Measurements from ENCODE around the gene ABCG1.

Gene ABCG1

GRCh38 chr21:42277593-42277992 is 58.7 kb downstream of the ABCG1 start:
- Histone ChIP-seq H3K27me3 (ENCODE audit: control insufficient read depth in 1 of 2, insufficient read depth in 2 of 2, low read length in 2 of 2) (no peaks in the 10 kb centered on the region), H3K27ac (ENCODE audit: low read length) (no peak overlapping the region), H3K36me3 (ENCODE audit: control insufficient read depth in 2 of 2, insufficient read depth in 2 of 2, low read length in 2 of 2) (peaks cover 7 to 9% of the 10 kb centered on the region in 2 donors), H3K4me3 (ENCODE audit: low read length in 2 of 2) (no peak overlapping the region), H3K4me1 (ENCODE audit: control insufficient read depth, insufficient read depth, low read length) (no peaks in the 10 kb centered on the region), H3K9ac (ENCODE audit: low read length in 2 of 2) (no peak overlapping the region), H3K9me3 (ENCODE audit: control insufficient read depth in 2 of 2, low read length in 2 of 2) (no peaks in the 10 kb centered on the region)

- Histone ChIP-seq H3K9ac (ENCODE audit: low read length in 2 of 2) (no peak overlapping the region), H3K36me3 (ENCODE audit: control insufficient read depth in 2 of 2, insufficient read depth in 2 of 2, low read length in 2 of 2) (peaks cover 7 to 9% of the 10 kb centered on the region in 2 donors), H3K27me3 (ENCODE audit: control insufficient read depth in 1 of 2, insufficient read depth in 2 of 2, low read length in 2 of 2) (no peaks in the 10 kb centered on the region), H3K27ac (ENCODE audit: low read length) (no peak overlapping the region), H3K4me3 (ENCODE audit: low read length in 2 of 2) (no peak overlapping the region), H3K9me3 (ENCODE audit: control insufficient read depth in 2 of 2, low read length in 2 of 2) (no peaks in the 10 kb centered on the region), H3K4me1 (ENCODE audit: control insufficient read depth, insufficient read depth, low read length) (no peaks in the 10 kb centered on the region)
Measured at GRCh38 chr21:42278451-42279149, 59.7 kb downstream of the ABCG1 start.

GRCh38 chr21:42279341-42279871 is 60.5 kb downstream of the ABCG1 start:
- Histone ChIP-seq H3K9ac (ENCODE audit: low read length in 2 of 2) (no peak overlapping the region), H3K27ac (ENCODE audit: low read length) (no peak overlapping the region), H3K36me3 (ENCODE audit: control insufficient read depth in 2 of 2, insufficient read depth in 2 of 2, low read length in 2 of 2) (peaks cover 7 to 9% of the 10 kb centered on the region in 2 donors), H3K9me3 (ENCODE audit: control insufficient read depth in 2 of 2, low read length in 2 of 2) (no peaks in the 10 kb centered on the region), H3K4me1 (ENCODE audit: control insufficient read depth, insufficient read depth, low read length) (no peaks in the 10 kb centered on the region), H3K4me3 (ENCODE audit: low read length in 2 of 2) (no peak overlapping the region), H3K27me3 (ENCODE audit: control insufficient read depth in 1 of 2, insufficient read depth in 2 of 2, low read length in 2 of 2) (no peaks in the 10 kb centered on the region)

GRCh38 chr21:42279888-42280287 is 60.9 kb downstream of the ABCG1 start:
- Histone ChIP-seq H3K4me3 (ENCODE audit: low read length in 2 of 2) (no peak overlapping the region), H3K36me3 (ENCODE audit: control insufficient read depth in 2 of 2, insufficient read depth in 2 of 2, low read length in 2 of 2) (peaks cover 9 to 10% of the 10 kb centered on the region in 2 donors), H3K27me3 (ENCODE audit: control insufficient read depth in 1 of 2, insufficient read depth in 2 of 2, low read length in 2 of 2) (no peaks in the 10 kb centered on the region), H3K27ac (ENCODE audit: low read length) (no peak overlapping the region), H3K9me3 (ENCODE audit: control insufficient read depth in 2 of 2, low read length in 2 of 2) (no peaks in the 10 kb centered on the region), H3K9ac (ENCODE audit: low read length in 2 of 2) (no peak overlapping the region), H3K4me1 (ENCODE audit: control insufficient read depth, insufficient read depth, low read length) (no peaks in the 10 kb centered on the region)

DNA sequence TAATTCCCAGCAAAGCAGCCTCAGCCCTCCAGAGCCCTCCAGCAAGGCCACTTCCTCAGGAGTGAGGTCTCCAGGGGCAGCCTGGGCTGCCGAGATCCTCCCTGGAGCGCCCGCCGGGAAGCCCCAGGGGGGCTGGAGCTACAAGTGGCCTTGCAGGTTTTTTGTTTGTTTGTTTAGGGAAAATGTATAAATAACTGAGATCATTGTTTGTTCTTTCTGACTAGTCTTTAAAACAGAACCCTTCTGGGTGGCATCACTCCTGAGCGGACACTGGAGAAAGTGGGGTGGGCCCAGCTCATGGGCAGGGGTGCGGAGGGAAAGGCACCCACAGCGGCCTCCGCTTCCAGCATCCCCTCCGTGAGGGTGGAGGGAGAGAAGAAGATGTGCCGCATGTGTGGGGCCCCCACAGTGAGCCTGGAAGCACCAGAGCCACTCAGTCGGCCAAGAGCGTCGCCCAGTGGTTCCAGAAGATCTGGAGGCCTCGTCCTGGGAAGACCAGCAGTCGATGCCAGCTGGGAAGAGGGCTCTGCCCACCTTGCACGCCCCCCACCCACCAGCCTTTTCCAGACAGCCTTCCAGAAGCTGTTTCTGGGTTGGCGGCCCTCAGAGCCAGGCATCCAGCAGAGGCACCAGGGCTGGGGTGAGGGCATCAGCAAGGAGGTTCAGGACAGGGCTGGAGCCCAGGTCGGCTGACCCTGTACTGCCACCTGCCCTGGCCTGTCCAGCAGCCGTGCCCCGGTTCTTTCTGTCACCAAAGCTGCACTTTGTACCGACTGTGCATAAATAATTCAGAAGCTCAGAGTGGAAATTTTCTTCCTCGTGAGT is 61.6 kb downstream of the ABCG1 start:
- no peak overlapping the region for H3K4me3 ChIP-seq (ENCODE audit: low read length in 2 of 2)
- no peak overlapping the region for H3K9ac ChIP-seq (ENCODE audit: low read length in 2 of 2)
- no peaks in the 10 kb centered on the region for H3K4me1 ChIP-seq (ENCODE audit: control insufficient read depth, insufficient read depth, low read length)
- H3K27ac ChIP-seq (ENCODE audit: low read length): no peak overlapping the region
- no peaks in the 10 kb centered on the region for H3K27me3 ChIP-seq (ENCODE audit: control insufficient read depth in 1 of 2, insufficient read depth in 2 of 2, low read length in 2 of 2)
- no peaks in the 10 kb centered on the region for H3K9me3 ChIP-seq (ENCODE audit: control insufficient read depth in 2 of 2, low read length in 2 of 2)
- peaks cover 7 to 10% of the 10 kb centered on the region in 2 donors for H3K36me3 ChIP-seq (ENCODE audit: control insufficient read depth in 2 of 2, insufficient read depth in 2 of 2, low read length in 2 of 2)

DNA sequence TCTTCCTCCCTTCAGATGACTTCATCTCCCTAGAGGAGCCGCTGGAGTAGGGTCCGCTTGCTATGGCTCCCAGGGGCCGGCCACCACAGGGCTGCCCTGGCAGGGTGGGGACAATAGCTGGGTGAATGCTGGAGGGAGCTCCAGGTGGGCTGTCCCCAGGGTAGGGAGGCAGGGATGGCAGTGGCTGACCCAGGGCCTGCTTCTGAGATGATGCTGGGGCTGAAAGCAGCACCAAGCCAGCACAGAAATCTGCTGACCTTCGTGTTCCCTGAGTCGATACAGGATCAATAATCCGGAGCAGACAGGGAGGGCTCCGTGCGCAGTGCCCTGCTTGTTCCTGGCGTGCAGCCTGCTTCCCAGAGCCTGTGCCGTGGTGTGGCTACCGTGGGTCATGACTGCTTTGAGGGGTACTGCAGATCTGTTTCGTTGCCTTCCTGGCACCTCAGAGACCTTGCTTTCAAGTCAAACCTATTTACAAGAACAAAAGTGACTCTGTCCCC is 62.3 kb downstream of the ABCG1 start:
- Histone ChIP-seq H3K4me1 (ENCODE audit: control insufficient read depth, insufficient read depth, low read length) (no peaks in the 10 kb centered on the region), H3K9me3 (ENCODE audit: control insufficient read depth in 2 of 2, low read length in 2 of 2) (no peaks in the 10 kb centered on the region), H3K27ac (ENCODE audit: low read length) (no peak overlapping the region), H3K9ac (ENCODE audit: low read length in 2 of 2) (no peak overlapping the region), H3K4me3 (ENCODE audit: low read length in 2 of 2) (no peak overlapping the region), H3K36me3 (ENCODE audit: control insufficient read depth in 2 of 2, insufficient read depth in 2 of 2, low read length in 2 of 2) (peaks cover 12 to 13% of the 10 kb centered on the region in 2 donors), H3K27me3 (ENCODE audit: control insufficient read depth in 1 of 2, insufficient read depth in 2 of 2, low read length in 2 of 2) (no peaks in the 10 kb centered on the region)

- H3K27ac ChIP-seq (ENCODE audit: low read length): no peak overlapping the region
- H3K4me1 ChIP-seq (ENCODE audit: control insufficient read depth, insufficient read depth, low read length): no peaks in the 10 kb centered on the region
- H3K36me3 ChIP-seq (ENCODE audit: control insufficient read depth in 2 of 2, insufficient read depth in 2 of 2, low read length in 2 of 2): peaks cover 13 to 14% of the 10 kb centered on the region in 2 donors
- no peaks in the 10 kb centered on the region for H3K27me3 ChIP-seq (ENCODE audit: control insufficient read depth in 1 of 2, insufficient read depth in 2 of 2, low read length in 2 of 2)
- no peak overlapping the region for H3K9ac ChIP-seq (ENCODE audit: low read length in 2 of 2)
- no peak overlapping the region for H3K4me3 ChIP-seq (ENCODE audit: low read length in 2 of 2)
- H3K9me3 ChIP-seq (ENCODE audit: control insufficient read depth in 2 of 2, low read length in 2 of 2): no peaks in the 10 kb centered on the region
Measured at GRCh38 chr21:42282021-42282420, 63.1 kb downstream of the ABCG1 start.

- H3K4me1 ChIP-seq (ENCODE audit: control insufficient read depth, insufficient read depth, low read length): no peaks in the 10 kb centered on the region
- no peak overlapping the region for H3K4me3 ChIP-seq (ENCODE audit: low read length in 2 of 2)
- no peak overlapping the region for H3K9ac ChIP-seq (ENCODE audit: low read length in 2 of 2)
- H3K27me3 ChIP-seq (ENCODE audit: control insufficient read depth in 1 of 2, insufficient read depth in 2 of 2, low read length in 2 of 2): no peaks in the 10 kb centered on the region
- peaks cover 13 to 15% of the 10 kb centered on the region in 2 donors for H3K36me3 ChIP-seq (ENCODE audit: control insufficient read depth in 2 of 2, insufficient read depth in 2 of 2, low read length in 2 of 2)
- H3K9me3 ChIP-seq (ENCODE audit: control insufficient read depth in 2 of 2, low read length in 2 of 2): no peaks in the 10 kb centered on the region
- no peak overlapping the region for H3K27ac ChIP-seq (ENCODE audit: low read length)
Measured at GRCh38 chr21:42282715-42283114, 63.8 kb downstream of the ABCG1 start.

- H3K9me3 ChIP-seq (ENCODE audit: control insufficient read depth in 2 of 2, low read length in 2 of 2): no peaks in the 10 kb centered on the region
- H3K36me3 ChIP-seq (ENCODE audit: control insufficient read depth in 2 of 2, insufficient read depth in 2 of 2, low read length in 2 of 2): peaks cover 22 to 26% of the 10 kb centered on the region in 2 donors
- no peaks in the 10 kb centered on the region for H3K4me1 ChIP-seq (ENCODE audit: control insufficient read depth, insufficient read depth, low read length)
Measured at GRCh38 chr21:42285569-42286245, 66.8 kb downstream of the ABCG1 start.

GRCh38 chr21:42286416-42286815 is 67.5 kb downstream of the ABCG1 start:
- Histone ChIP-seq H3K36me3 (ENCODE audit: control insufficient read depth in 2 of 2, insufficient read depth in 2 of 2, low read length in 2 of 2) (peaks cover 22 to 26% of the 10 kb centered on the region in 2 donors), H3K4me3 (ENCODE audit: low read length in 2 of 2) (no peak overlapping the region), H3K27ac (ENCODE audit: low read length) (no peak overlapping the region), H3K27me3 (ENCODE audit: control insufficient read depth in 1 of 2, insufficient read depth in 2 of 2, low read length in 2 of 2) (no peaks in the 10 kb centered on the region), H3K9ac (ENCODE audit: low read length in 2 of 2) (no peak overlapping the region), H3K9me3 (ENCODE audit: control insufficient read depth in 2 of 2, low read length in 2 of 2) (no peaks in the 10 kb centered on the region), H3K4me1 (ENCODE audit: control insufficient read depth, insufficient read depth, low read length) (no peaks in the 10 kb centered on the region)

More at GRCh38 chr21:42285569-42286245, 66.8 kb downstream of the ABCG1 start:
- H3K27ac ChIP-seq (ENCODE audit: low read length): no peak overlapping the region
- no peak overlapping the region for H3K4me3 ChIP-seq (ENCODE audit: low read length in 2 of 2)
- H3K9ac ChIP-seq (ENCODE audit: low read length in 2 of 2): no peak overlapping the region
- no peaks in the 10 kb centered on the region for H3K27me3 ChIP-seq (ENCODE audit: control insufficient read depth in 1 of 2, insufficient read depth in 2 of 2, low read length in 2 of 2)
